Measurements from ENCODE around the gene RAB42.
A peak's percentile ranks its signal among the peaks of the same experiment; 100 is the strongest.
"Not testable (repeated sequence)": the region's sequence is repeated elsewhere in the genome, so short reads cannot be mapped to it uniquely, and the experiment has no call there.

RAB42 gene

GRCh38 chr1:28586585-28587391, 5.3 kb upstream of the RAB42 start:
- not testable (repeated sequence) for DNase-seq

GRCh38 chr1:28592321-28593071, 431 bp downstream of the RAB42 start:
- DNase-seq = peak in 1 of 2 donors; percentile 21

- DNase-seq = not testable (repeated sequence)
Measured at GRCh38 chr1:28593988-28594356, 1.9 kb downstream of the RAB42 start.

DNA sequence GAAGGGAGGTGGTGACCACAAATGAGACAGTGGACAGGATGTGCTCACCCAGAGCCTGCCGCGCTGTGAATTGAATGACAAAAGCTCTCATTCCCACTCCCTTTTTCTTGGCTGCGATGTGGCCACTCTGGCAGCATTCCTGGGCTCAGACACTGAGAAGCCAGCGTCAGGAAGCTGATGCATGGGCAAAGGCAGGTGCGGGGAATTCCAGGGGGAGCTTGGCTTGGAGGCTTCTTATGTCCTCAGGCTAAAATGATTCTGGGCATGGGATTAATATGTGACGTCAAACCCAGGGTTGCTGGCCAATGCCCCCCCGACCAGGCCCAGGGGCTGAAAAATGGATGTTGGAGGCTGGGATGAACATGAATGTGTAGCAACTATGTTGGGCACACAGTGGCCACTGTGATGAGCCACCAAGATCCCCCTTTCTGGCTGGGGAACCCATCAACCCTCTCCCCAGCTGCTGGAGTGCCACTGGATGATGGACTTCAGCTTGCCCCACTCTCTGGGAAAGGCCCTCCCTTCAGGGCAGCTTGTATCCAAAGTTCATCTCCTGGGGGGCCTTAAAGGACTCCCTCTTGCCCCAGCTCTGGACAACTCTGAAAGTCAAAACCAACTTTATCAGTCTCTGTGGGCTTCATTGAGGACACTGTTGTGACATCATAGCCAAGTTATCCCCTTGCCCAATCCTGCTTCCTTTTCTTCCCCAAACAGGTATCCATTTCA, 2.8 kb downstream of the RAB42 start:
- DNase-seq = not testable (repeated sequence)

DNA sequence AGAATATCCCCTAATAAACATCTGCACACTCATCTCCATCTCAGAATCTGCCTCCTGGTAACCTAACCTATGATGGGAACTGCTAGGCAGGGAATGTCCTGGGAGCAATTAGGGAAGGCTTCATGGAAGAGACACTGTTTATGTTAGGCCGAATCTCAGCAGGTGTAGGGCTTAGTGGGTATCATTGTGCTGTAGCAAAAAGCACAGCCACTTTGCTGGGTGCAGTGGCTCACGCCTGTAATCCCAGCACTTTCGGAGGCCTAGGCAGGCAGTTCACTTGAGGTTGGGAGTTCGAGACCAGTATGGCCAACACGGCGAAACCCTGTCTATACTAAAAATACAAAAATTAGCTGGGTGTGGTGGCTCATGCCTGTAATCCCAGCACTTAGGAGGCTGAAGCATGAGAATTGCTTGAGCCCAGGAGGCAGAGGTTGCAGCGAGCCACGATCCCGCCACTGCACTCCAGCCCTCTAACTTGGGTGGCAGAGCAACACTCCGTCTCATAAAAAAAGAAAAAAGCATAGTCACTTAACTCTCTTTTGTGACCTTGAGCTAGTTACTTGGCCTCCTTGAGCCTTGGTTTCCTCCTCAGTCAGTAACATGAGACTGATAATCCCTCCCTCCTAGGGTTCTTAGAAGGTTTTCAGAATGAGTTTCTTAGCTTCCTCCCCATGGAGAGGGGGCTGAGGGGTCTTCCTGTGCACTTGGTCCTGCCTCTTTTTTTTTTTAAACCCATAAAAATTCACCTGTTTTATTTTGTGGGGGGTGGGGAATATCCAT, 3.5 kb downstream of the RAB42 start:
- DNase-seq = no peak

DNA sequence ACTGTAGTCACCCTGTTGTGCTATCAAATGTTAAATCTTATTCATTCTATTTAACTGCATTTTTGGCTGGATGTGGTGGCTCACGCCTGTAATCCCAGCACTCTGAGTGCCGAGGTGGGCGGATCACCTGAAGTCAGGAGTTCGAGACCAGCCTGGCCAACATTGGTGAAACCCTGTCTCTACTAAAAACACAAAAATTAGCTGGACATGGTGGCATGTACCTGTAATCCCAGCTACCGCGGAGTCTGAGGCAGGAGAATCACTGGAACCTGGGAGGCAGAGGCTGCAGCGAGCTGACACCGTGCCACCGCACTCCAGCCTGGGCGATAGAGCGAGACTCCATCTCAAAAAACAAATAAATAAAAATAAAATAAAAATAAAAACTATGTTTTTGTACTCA, 4.2 kb downstream of the RAB42 start:
- not testable (repeated sequence) for DNase-seq

DNA sequence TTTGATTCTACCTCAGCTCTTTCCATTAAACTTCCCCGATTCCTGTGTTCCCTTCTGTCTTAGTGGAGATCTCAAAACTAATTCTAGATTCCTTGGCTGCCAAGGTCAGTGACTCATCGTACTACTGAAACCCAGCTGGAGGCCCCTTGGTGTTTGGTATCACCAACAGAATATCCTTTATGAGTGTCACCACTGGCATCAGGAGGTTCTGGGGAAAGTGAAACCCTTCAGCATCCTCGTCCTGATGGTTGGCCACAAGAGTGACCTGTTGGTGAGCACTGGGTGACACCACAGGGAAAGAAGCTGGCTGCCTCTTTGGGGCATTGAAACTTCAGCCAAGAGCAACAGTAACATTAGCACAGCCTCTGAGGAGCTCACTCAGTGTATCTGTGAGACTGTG, 9.6 kb downstream of the RAB42 start:
- no peak for DNase-seq

DNA sequence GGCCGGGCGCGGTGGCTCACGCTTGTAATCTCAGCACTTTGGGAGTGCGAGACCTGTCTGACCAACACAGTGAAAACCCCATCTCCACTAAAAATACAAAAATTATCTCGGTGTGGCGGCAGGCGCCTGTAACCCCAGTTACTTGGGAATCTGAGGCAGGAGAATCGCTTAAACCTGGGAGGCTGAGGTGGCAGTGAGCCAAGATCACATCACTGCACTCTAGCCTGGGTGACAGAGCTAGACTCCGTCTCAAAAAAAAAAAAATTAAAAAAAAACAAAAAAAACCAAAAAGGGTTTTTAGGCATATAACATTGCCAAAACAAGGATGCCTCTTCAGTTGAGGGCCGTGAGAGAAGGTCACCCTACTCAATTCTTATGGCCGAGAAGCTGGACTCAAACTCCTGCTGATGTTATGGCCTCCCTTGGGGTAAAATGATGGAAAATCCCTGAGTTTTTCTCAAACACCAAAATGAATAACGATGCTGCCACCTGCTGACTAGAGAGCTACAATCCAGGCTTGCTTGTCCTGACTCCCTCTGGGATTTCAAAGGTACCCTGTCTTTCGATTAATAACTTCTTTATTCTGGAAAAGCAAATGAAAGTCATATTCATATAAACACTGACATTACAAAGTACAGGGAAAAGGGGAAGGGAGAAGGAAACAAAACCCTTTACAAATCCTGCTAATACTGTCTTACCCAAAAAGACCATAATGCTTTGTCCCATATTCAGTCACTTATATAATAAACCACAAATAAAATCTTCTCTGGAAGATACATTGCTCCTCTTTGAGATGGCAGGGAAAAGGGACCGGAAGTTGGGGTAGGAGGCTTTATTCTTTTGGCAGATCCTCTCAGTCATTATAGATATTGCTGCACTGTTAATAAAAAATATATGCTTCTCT, 10.7 kb downstream of the RAB42 start:
- DNase-seq = peak; percentile 28 to 32

DNA sequence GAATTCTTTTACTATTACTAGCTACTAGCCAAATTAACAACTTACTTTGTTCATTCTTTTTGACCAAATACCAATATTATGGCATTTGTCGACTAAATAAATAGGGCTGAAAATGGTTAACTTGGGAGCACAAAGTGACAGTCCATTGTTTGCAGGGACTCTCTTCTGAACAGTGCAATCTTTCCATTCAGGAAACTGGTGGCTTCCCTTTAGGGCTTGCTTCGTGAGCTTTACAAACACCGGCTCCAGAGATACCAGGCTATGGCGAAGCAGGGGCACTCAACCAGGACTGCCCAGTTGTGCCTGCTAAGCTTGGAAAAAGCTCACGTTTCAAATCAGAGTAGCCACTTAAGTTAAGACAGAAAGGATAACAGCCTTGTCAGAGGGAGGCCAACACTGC, 12.3 kb downstream of the RAB42 start:
- DNase-seq = no peak

DNA sequence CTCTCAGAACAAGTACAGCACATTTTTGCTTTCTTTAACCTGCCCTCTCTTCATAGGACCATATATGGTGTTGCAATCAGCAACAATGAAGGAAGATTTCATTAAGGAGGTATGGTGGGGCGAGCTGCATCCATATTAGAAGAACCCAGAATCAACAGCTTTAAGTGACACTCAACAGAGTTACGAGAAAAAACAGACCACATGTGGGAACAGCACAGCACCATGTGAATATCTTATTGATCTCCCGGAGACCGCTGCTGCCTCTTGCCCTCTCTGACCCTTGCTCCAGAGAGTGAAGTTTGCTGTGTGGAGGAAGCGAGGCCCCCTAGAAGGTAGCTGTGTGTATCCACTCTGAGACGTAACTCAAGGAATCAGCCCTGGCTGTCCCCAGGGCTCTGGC, 12.9 kb downstream of the RAB42 start:
- DNase-seq = no peak

- no peak for DNase-seq
Measured at GRCh38 chr1:28606771-28607170, 14.7 kb downstream of the RAB42 start.

DNA sequence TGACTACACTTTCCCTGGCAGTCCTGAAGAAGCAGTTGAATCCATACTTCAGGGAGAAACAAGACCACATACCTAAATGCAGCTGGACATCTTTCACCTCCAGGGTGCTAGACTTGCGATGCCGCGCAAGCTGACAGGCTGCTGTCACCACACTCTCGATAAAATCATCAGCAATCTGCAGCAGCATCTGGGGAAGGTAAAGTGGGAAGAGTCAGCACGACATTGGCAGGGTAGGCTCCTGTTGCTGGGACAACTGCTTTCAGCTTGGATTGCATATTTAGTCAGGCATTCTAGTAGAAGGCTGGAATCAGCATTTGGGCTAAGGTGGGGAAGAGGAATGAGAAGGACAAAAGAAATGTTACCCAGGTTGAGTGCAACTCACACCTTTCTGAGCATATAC, 21.1 kb downstream of the RAB42 start:
- no peak for DNase-seq

DNA sequence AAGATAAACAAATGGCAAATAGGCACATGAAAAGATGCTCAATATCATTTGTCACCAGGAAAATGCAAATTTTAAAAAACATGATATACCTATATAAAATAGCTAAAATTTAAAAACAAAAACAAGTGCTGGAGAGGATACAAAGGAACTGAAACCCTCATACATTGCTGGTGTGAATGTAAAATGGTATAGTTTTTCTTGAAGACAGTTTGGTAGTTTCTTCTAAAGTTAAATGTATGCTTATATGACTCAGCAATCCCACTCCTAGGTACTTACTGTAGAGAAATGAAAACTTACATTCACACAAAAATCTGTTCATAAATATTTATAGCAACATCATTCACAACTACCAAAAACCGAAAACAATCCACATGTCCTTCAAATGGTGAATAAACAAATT, 39.6 kb downstream of the RAB42 start:
- DNase-seq = no peak

DNA sequence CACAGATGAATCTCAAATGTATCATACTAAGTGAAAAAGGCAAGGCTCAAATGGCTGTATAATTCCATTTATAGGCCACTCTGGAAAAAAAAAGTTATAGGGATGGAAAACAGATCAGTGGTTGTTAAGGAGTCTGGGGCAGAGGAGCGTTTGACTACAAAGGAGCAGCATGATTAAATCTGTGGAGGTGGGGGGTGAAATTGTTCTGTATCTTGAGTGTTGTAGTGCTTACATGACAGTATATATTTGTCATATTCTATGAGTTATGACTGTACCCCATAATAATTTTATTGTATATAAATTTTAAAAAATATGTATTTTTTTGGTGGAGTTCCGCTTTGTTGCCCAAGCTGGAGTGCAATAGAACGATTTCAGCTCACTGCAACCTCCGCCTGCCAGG, 40.5 kb downstream of the RAB42 start:
- DNase-seq = no peak

GRCh38 chr1:28640766-28641165, 48.7 kb downstream of the RAB42 start:
- DNase-seq = no peak

DNA sequence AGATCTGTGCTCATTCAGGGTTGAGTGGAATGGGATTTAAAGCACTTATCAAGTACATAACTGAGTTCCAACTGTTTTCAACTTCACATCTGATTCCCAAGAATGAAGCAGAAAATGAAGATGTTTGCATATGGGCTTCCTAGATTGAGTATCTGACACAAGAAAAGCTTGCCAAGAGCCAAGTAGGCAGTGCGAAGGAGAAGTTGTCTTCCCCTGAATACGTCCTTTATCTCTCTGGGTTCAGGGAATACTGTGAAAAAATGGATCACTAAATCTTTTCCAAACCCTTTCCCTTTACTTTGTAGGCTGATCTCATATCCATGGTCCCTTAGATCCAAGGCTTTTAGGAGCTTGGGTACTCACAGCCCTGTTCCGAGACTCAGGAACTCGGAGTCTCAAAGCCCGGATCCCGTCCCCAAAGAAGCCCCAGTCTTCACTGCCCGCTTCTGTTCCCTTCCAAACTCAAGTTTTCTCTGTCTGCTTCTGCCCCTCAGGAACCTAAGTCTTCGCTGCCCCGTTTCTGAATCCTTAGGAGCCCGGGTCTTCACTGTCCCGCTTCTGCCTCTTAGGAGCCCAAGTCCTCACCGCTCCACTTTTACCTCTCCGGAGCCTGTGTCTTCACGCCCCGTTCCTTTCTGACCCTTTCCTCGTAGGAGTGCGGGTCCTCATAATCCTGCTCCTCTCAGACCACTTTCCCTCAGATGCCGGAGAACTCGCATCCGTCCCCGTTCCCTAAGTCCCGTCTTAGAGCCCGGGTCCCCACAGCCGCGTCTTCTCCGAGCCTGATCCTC, 50.2 kb downstream of the RAB42 start:
- no peak for DNase-seq

DNA sequence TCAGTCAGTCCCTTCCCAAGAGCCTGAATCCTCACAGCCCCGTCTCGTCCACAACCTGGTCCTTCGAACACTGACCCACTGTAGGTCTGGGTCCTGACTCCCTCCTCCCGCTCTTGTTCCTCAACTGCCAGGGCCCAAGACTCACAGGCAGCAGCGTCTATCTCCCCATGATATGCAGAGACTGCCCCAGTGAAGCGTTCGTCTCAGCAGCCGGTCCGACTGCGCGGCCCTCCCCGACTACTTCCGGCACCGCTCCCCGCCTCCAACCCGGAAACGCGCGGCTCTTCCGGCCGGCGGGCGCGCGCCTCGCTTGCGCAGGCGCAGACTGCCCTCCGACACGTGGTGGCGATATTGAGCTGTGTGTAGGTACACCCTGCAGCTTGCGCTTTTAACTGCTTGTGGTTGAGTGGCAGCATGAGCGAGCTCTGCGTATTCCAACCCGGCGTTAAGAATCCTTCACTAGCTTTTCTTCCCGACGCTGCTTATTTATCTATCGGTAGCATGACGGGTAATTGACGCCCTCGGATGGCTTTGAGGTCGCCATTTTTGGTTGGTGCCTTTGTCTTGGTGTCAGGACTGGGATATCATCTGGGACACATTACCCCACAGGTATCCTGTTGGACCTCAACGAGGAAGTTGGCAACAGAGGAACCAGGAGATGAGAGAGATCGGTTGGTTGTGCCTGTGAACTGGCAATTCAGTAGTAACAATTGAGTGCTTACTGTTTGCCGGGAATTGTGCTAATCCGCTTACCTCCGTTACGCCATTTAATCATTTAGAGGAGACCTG, 51.0 kb downstream of the RAB42 start, which contains the start of gene TAF12:
Gene TAF12 (minus strand): TSS at position 221 of the 789 bp plus-strand sequence. CDS start 20,986 bp downstream, outside the sequence.
- DNase-seq = peak; percentile 89 to 90

- no peak for DNase-seq
Measured at GRCh38 chr1:28644494-28644893, 52.4 kb downstream of the RAB42 start.

All from stimulated activated CD4-positive, alpha-beta T cell treated with anti-CD3 and anti-CD28 coated beads, Interleukin-2, amount 100 ng/mL, for 24 hours (primary cell).